ENCODE data around the gene MORC2.

MORC2 gene

GRCh38 chr22:30922151-30922611 is 46.4 kb downstream of the MORC2 start:
- in situ Hi-C loops (cut with MboI; ENCODE audit: low sequenced_read_pairs): no loop called here

GRCh38 chr22:30921108-30921507 is 47.5 kb downstream of the MORC2 start:
- in situ Hi-C loops (cut with MboI; ENCODE audit: low sequenced_read_pairs): no loop called here

- in situ Hi-C loops (cut with MboI; ENCODE audit: low sequenced_read_pairs): no loop called here
These were observed 48.2 kb downstream of the MORC2 start for GRCh38 chr22:30920407-30920806.

- in situ Hi-C loops (cut with MboI; ENCODE audit: low sequenced_read_pairs): no loop called here
These were observed 48.6 kb downstream of the MORC2 start for GRCh38 chr22:30919973-30920372.

- in situ Hi-C loops (cut with MboI; ENCODE audit: low sequenced_read_pairs): no loop called here
These were observed 49.8 kb downstream of the MORC2 start for GRCh38 chr22:30918761-30919160.

GRCh38 chr22:30910358-30910757 is 58.2 kb downstream of the MORC2 start:
- in situ Hi-C loops (cut with MboI; ENCODE audit: low sequenced_read_pairs): no loop called here

- in situ Hi-C loops (cut with MboI; ENCODE audit: low sequenced_read_pairs): no loop called here
These were observed 59.3 kb downstream of the MORC2 start for GRCh38 chr22:30909306-30909705.

GRCh38 chr22:30908051-30908461 is 60.5 kb downstream of the MORC2 start:
- in situ Hi-C loops (cut with MboI; ENCODE audit: low sequenced_read_pairs): no loop called here

- in situ Hi-C loops (cut with MboI; ENCODE audit: low sequenced_read_pairs): no loop called here
These were observed 61.6 kb downstream of the MORC2 start for GRCh38 chr22:30906946-30907345.

- in situ Hi-C loops (cut with MboI; ENCODE audit: low sequenced_read_pairs): no loop called here
These were observed 62.2 kb downstream of the MORC2 start for GRCh38 chr22:30906411-30906810.

GRCh38 chr22:30905696-30906341 is 62.8 kb downstream of the MORC2 start:
- in situ Hi-C loops (cut with MboI; ENCODE audit: low sequenced_read_pairs): no loop called here

- in situ Hi-C loops (cut with MboI; ENCODE audit: low sequenced_read_pairs): no loop called here
These were observed 64.6 kb downstream of the MORC2 start for GRCh38 chr22:30903876-30904460.

GRCh38 chr22:30902496-30903357 is 65.8 kb downstream of the MORC2 start:
- in situ Hi-C loops (cut with MboI; ENCODE audit: low sequenced_read_pairs): no loop called here

GRCh38 chr22:30894371-30894740 is 74.2 kb downstream of the MORC2 start:
- in situ Hi-C loops (cut with MboI; ENCODE audit: low sequenced_read_pairs): no loop called here

- in situ Hi-C loops (cut with MboI; ENCODE audit: low sequenced_read_pairs): no loop called here
These were observed 74.9 kb downstream of the MORC2 start for GRCh38 chr22:30893434-30894370.

GRCh38 chr22:30892731-30893221 is 75.8 kb downstream of the MORC2 start:
- in situ Hi-C loops (cut with MboI; ENCODE audit: low sequenced_read_pairs): no loop called here

GRCh38 chr22:30892286-30892685 is 76.3 kb downstream of the MORC2 start:
- in situ Hi-C loops (cut with MboI; ENCODE audit: low sequenced_read_pairs): no loop called here

GRCh38 chr22:30891781-30892180 is 76.8 kb downstream of the MORC2 start:
- in situ Hi-C loops (cut with MboI; ENCODE audit: low sequenced_read_pairs): no loop called here

GRCh38 chr22:30891443-30891755 is 77.2 kb downstream of the MORC2 start:
- in situ Hi-C loops (cut with MboI; ENCODE audit: low sequenced_read_pairs): no loop called here

- in situ Hi-C loops (cut with MboI; ENCODE audit: low sequenced_read_pairs): no loop called here
These were observed 77.7 kb downstream of the MORC2 start for GRCh38 chr22:30890686-30891442.

Data from hTERT RPE-1 (cell line).